Natural killer cell (primary cell): ENCODE measurements around the gene SH3BGRL3. TPM values are rescaled to one million over a fixed set of nuclear protein-coding genes. Genes with fewer than 3 reads are reported as not detected.

Experiments used
- ATAC-seq, 3 donors: fragments of 150-1000 bp in 2 of 3; fragments of 200-7000 bp in 1 of 3; cut with Tn5 transposase; 1 replicate in 1 of 3; 2 replicates in 2 of 3; pipeline ENCODE4 v1.10.0; 2021; ENCODE audit warnings: mild to moderate bottlenecking in 2 of 3, moderate library complexity in 2 of 3
- DNase-seq, 2 donors: peaks; one replicate each; pipeline versions ENCODE4 v3.0.0 to v3.0.0-alpha.2; 2013 to 2021; ENCODE audit warnings: mixed read lengths in 1 of 2
- H3K27ac ChIP-seq: one replicate; pipeline ENCODE4 v1.5.1; 2013; ENCODE audit warnings: mild to moderate bottlenecking, low read length
- H3K27me3 ChIP-seq: one replicate; pipeline ENCODE4 v1.6.1; 2013; ENCODE audit warnings: low read length; ENCODE audit not compliant: control insufficient read depth, insufficient read depth
- H3K36me3 ChIP-seq: one replicate; pipeline ENCODE4 v1.6.1; 2013; ENCODE audit warnings: low read length; ENCODE audit not compliant: control insufficient read depth, insufficient read depth
- H3K4me1 ChIP-seq: one replicate; pipeline ENCODE4 v1.6.1; 2013; ENCODE audit warnings: low read length; ENCODE audit not compliant: control insufficient read depth, insufficient read depth
- H3K4me3 ChIP-seq: one replicate; pipeline ENCODE4 v1.5.1; 2013; ENCODE audit warnings: low read length
- H3K9me3 ChIP-seq: one replicate; pipeline ENCODE4 v1.6.1; 2013; ENCODE audit warnings: low read length; ENCODE audit not compliant: control insufficient read depth, insufficient read depth
- H3K27ac Mint-ChIP-seq, 2 donors: one replicate each; pipeline ENCODE4 v1.8.0; 2022; ENCODE audit warnings: mild to moderate bottlenecking in 2 of 2, mixed read lengths in 2 of 2, moderate library complexity in 1 of 2
- H3K27me3 Mint-ChIP-seq, 2 donors: one replicate each; pipeline ENCODE4 v1.8.0; 2022; ENCODE audit warnings: low read depth in 2 of 2, mixed read lengths in 2 of 2
- H3K36me3 Mint-ChIP-seq: one replicate; pipeline ENCODE4 v1.8.0; 2022; ENCODE audit warnings: mixed read lengths
- H3K4me1 Mint-ChIP-seq, 2 donors: one replicate each; pipeline ENCODE4 v1.8.0; 2022; ENCODE audit warnings: mixed read lengths in 2 of 2
- H3K4me3 Mint-ChIP-seq: one replicate; pipeline ENCODE4 v1.8.0; 2022; ENCODE audit warnings: mild to moderate bottlenecking, moderate library complexity, mixed read lengths
- H3K9me3 Mint-ChIP-seq, 2 donors: one replicate each; pipeline ENCODE4 v1.8.0; 2022; ENCODE audit warnings: mixed read lengths in 2 of 2
- WGBS: methylation state at CpG from one replicate; pipeline ENCODE4 v1.1.7; 2013; ENCODE audit warnings: missing lambda C conversion rate; ENCODE audit not compliant: insufficient coverage; 5-methylcytosine and 5-hydroxymethylcytosine counted together
- intact Hi-C: fragments of 100-400 bp; cut with micrococcal nuclease; formaldehyde crosslinking; loops from one replicate; pipeline ENCODE4 v1.14.2; 2022
- total RNA-seq, 4 donors: library from RNA; stranded (reverse); fragments of 120-200 nt in 1 of 4; gene quantifications; one replicate each; pipeline versions ENCODE4 v1.2.3 to v1.2.4, GENCODE V29; 2013 to 2022
- TF ChIP-seq, protein P1 (sequence below): fragments of 200-600 bp; IDR thresholded peaks from one replicate; pipeline ENCODE4 v1.8.0; 2022; ENCODE audit warnings: antibody characterized with exemption

The SH3BGRL3 gene
- total RNA-seq, 3 donors from 2014 or later (not counting 1 experiment from before 2014, with no cell fraction given) = 396 to 488 (median 437) TPM

DNA sequence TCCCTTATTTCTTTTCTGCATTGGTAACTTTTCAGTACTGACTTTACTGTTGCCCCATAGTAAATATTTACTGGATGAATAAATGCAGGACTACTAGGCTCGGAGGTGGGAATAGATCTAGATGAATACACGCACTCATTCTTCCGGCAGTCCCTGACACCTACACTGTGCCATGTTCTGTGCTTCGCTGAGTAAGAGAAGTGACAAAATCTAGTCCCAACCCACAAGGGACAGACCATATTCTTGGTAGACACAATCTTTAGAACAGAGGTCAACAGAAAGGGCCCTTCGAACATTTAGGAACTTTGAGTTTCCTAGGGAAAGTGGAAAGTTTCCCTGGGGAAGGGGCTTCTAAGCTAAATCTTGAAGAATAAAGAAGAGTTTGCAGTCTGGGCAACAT, 34.6 kb downstream of the SH3BGRL3 start:
- H3K4me1 Mint-ChIP-seq = peaks cover 54 to 71% of the 10 kb centered on the region in 2 donors
- H3K4me3 Mint-ChIP-seq = peak overlapping the region; percentile 82
- Histone ChIP-seq H3K27me3 (no peaks in the 10 kb centered on the region), H3K4me1 (peaks cover 68% of the 10 kb centered on the region), H3K9me3 (no peaks in the 10 kb centered on the region), H3K27ac (peak overlapping the region; percentile 27), H3K4me3 (no peak overlapping the region), H3K36me3 (no peaks in the 10 kb centered on the region)
- intact Hi-C loops = loop anchor here (10.0 kb wide), 1 partner anchor 60 kb away; the partner anchor contains the start of gene ZNF683
- no peaks in the 10 kb centered on the region for H3K9me3 Mint-ChIP-seq
- H3K27ac Mint-ChIP-seq = peak overlapping the region; percentile 82 to 83
- TF ChIP-seq, protein P1, sequence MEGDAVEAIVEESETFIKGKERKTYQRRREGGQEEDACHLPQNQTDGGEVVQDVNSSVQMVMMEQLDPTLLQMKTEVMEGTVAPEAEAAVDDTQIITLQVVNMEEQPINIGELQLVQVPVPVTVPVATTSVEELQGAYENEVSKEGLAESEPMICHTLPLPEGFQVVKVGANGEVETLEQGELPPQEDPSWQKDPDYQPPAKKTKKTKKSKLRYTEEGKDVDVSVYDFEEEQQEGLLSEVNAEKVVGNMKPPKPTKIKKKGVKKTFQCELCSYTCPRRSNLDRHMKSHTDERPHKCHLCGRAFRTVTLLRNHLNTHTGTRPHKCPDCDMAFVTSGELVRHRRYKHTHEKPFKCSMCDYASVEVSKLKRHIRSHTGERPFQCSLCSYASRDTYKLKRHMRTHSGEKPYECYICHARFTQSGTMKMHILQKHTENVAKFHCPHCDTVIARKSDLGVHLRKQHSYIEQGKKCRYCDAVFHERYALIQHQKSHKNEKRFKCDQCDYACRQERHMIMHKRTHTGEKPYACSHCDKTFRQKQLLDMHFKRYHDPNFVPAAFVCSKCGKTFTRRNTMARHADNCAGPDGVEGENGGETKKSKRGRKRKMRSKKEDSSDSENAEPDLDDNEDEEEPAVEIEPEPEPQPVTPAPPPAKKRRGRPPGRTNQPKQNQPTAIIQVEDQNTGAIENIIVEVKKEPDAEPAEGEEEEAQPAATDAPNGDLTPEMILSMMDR = no peak
- ATAC-seq (no peak), DNase-seq (no peak)
- WGBS = 59% methylated on average over 5 of the region's 5 CpGs
- no peaks in the 10 kb centered on the region for H3K27me3 Mint-ChIP-seq
- H3K36me3 Mint-ChIP-seq = no peaks in the 10 kb centered on the region

DNA sequence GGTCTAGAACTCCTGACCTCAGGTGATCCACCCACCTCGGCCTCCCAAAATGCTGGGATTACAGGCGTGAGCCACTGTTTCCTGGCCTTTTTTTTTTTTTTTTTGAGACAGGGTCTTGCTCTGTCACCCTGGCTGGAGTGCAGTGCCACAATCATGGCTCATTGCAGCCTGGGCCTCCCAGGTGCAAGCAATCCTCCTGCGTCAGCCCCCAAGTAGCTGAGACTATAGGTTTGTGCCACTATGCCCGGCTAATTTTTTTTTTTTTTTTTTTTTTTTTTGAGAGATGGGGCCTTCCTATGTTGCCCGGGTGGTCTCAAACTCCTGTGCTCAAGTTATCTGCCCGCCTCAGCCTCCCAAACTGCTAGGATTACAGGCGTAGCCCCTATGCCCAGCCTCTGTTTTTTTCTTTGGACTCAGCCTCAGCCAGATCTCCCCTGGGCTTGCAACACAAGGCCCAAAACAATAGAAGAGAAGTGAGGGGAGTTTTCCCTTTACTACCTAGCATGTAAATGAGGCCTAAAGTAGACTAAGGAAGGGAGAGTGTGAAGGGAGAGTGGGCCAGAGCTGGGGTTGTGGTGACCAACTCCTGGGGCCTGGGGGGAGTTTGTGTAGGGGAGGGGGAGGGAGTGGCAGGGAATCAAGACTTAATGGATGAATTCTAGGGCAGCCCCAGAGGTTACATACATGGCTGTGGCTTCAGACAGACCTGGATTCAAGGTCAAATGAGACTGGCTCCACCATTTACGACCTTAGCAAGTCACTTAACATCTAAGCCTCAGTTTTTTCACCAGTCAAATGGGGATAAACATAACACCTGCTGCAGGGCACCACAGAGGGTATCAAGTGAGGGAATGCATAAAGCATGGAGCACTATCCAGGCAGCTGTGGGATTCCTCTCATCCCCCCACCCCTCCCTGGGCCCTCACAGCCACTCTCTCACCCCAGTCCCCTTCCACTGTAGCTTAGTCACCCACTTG, 36.3 kb downstream of the SH3BGRL3 start:
- TF ChIP-seq, protein P1 = no peak
- peak overlapping the region; percentile 28 for H3K4me3 Mint-ChIP-seq
- Histone ChIP-seq H3K4me1 (peaks cover 84% of the 10 kb centered on the region), H3K9me3 (no peaks in the 10 kb centered on the region), H3K36me3 (peaks cover 10% of the 10 kb centered on the region), H3K27me3 (no peaks in the 10 kb centered on the region), H3K4me3 (no peak overlapping the region), H3K27ac (peak overlapping the region; percentile 50)
- no peaks in the 10 kb centered on the region for H3K9me3 Mint-ChIP-seq
- no peak for ATAC-seq
- intact Hi-C loops = loop anchor here (10.0 kb wide), 1 partner anchor 59 kb away; the partner anchor contains the start of gene ZNF683
- H3K27ac Mint-ChIP-seq = peak overlapping the region; percentile 82 to 83
- peaks cover 63 to 85% of the 10 kb centered on the region in 2 donors for H3K4me1 Mint-ChIP-seq
- H3K36me3 Mint-ChIP-seq = peaks cover 1% of the 10 kb centered on the region
- DNase-seq = no peak
- WGBS = 70% methylated on average over 8 of the region's 8 CpGs
- H3K27me3 Mint-ChIP-seq = no peaks in the 10 kb centered on the region

DNA sequence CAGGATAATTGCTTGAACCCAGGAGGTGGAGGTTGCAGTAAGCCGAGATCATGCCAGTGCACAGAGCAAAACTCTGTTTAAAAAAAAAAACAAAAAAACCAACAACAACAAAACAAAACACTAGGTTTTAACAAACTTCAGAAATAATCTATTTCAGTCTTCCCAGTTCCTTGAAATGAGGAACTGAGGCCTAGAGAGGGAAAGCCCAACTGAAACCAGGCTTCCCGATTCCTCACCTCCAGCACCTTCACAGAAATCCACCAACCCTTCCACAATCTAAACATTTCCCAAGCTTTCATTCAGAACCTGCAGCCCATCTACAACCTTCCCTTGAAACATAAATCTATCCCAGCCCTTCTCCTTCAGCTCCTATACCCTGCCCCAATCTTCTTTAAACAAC, 37.3 kb downstream of the SH3BGRL3 start:
- H3K27me3 Mint-ChIP-seq = no peaks in the 10 kb centered on the region
- TF ChIP-seq, protein P1 = no peak
- H3K27ac ChIP-seq = no peak overlapping the region
- peaks cover 94% of the 10 kb centered on the region for H3K4me1 ChIP-seq
- H3K27ac Mint-ChIP-seq = peak overlapping the region; percentile 86 to 88
- intact Hi-C loops = loop anchor here (10.0 kb wide), 1 partner anchor 58 kb away; the partner anchor contains the start of gene ZNF683
- H3K27me3 ChIP-seq = no peaks in the 10 kb centered on the region
- H3K9me3 Mint-ChIP-seq = no peaks in the 10 kb centered on the region
- 43% methylated on average over 2 of the region's 2 CpGs for WGBS
- H3K4me1 Mint-ChIP-seq = peaks cover 69 to 85% of the 10 kb centered on the region in 2 donors
- peak overlapping the region; percentile 67 for H3K4me3 ChIP-seq
- H3K36me3 ChIP-seq = peaks cover 20% of the 10 kb centered on the region
- peaks cover 7% of the 10 kb centered on the region for H3K36me3 Mint-ChIP-seq
- peak overlapping the region; percentile 96 for H3K4me3 Mint-ChIP-seq
- H3K9me3 ChIP-seq = no peaks in the 10 kb centered on the region
- DNase-seq = no peak
- no peak for ATAC-seq
